Panc1 (cell line): Measurements from ENCODE around the gene KDM2B. TPM values are rescaled to one million over a fixed set of nuclear protein-coding genes. Genes with fewer than 3 reads are reported as not detected.
A peak's percentile ranks its signal among the peaks of the same experiment; 100 is the strongest.

Experiments
- ATAC-seq: fragments of 200-7000 bp; cut with Tn5 transposase; 2 replicates; pipeline ENCODE4 v1.9.1; 2020; ENCODE audit warnings: mild to moderate bottlenecking, moderate library complexity
- BruUV-seq: library from RNA; stranded (reverse); fragments of 400-500 nt; replicated peaks from 2 replicates; lab custom pipeline; 2021; lab: Mats Ljungman, UMichigan
- CTCF ChIA-PET: fragments of 300-600 bp; sonication (Branson Sonifier 250); formaldehyde crosslinking; loops from one replicate; lab custom pipeline; 2022; ENCODE audit warnings: antibody characterized with exemption; lab: Charles Lee
- POLR2A ChIA-PET: fragments of 300-600 bp; sonication (Branson Sonifier 250); formaldehyde crosslinking; loops from one replicate; lab custom pipeline; 2022; ENCODE audit warnings: antibody characterized with exemption; lab: Charles Lee
- DNase-seq: peaks from one replicate; pipeline ENCODE4 v3.0.0-alpha.2; 2010; ENCODE audit warnings: low read depth, low spot score
- H3K27ac ChIP-seq: 2 replicates; pipeline ENCODE4 v1.5.1; 2011; ENCODE audit warnings: mild to moderate bottlenecking, low read length, inconsistent platforms
- H3K27me3 ChIP-seq: fragments of 200-500 bp; sonication (Bioruptor generic); 2 replicates; pipeline ENCODE4 v1.6.0; 2014; ENCODE audit warnings: low read length, inconsistent platforms; ENCODE audit not compliant: control insufficient read depth, insufficient read depth
- H3K36me3 ChIP-seq: fragments of 200-500 bp; sonication (Bioruptor generic); 2 replicates; pipeline ENCODE4 v1.5.1; 2014; ENCODE audit warnings: inconsistent platforms, mild to moderate bottlenecking, low read length, moderate library complexity; ENCODE audit not compliant: control insufficient read depth, insufficient read depth
- H3K4me1 ChIP-seq: 2 replicates; pipeline ENCODE4 v1.5.1; 2011; ENCODE audit warnings: inconsistent platforms, mild to moderate bottlenecking, low read length, moderate library complexity; ENCODE audit not compliant: control insufficient read depth, insufficient read depth
- H3K4me3 ChIP-seq, 2 experiments: 2 replicates each; pipeline ENCODE4 v1.5.1; 2011 to 2012; ENCODE audit warnings: low read depth in 2 of 2, low read length in 2 of 2, mild to moderate bottlenecking in 2 of 2, inconsistent platforms in 1 of 2, moderate library complexity in 1 of 2
- H3K9me3 ChIP-seq: fragments of 200-500 bp; sonication (Bioruptor generic); 2 replicates; pipeline ENCODE4 v1.5.1; 2014; ENCODE audit warnings: low read depth, mild to moderate bottlenecking, inconsistent platforms, low read length, moderate library complexity; ENCODE audit not compliant: control insufficient read depth, insufficient read depth
- CTCF ChIP-seq: fragments of 450-650 bp; IDR thresholded peaks from 2 replicates; pipeline ENCODE4 v1.5.1; 2017; ENCODE audit warnings: mild to moderate bottlenecking
- POLR2AphosphoS5 ChIP-seq: IDR thresholded peaks from 2 replicates; pipeline ENCODE4 v1.6.1; 2012; ENCODE audit warnings: mild to moderate bottlenecking, low read depth, low read length, moderate library complexity
- REST ChIP-seq, 2 experiments: IDR thresholded peaks; 2 replicates each; pipeline ENCODE4 v1.6.1; 2011 to 2012; ENCODE audit warnings: low read depth in 2 of 2, control low read depth in 1 of 2, low read length in 1 of 2, mild to moderate bottlenecking in 1 of 2, moderate library complexity in 1 of 2; ENCODE audit not compliant: insufficient read depth in 1 of 2
- SIN3A ChIP-seq: IDR thresholded peaks from 2 replicates; pipeline ENCODE4 v1.6.1; 2012; ENCODE audit warnings: low read depth, mild to moderate bottlenecking, low read length, moderate library complexity, borderline replicate concordance; ENCODE audit not compliant: insufficient read depth
- TCF7L2 ChIP-seq: IDR thresholded peaks from 2 replicates; pipeline ENCODE4 v1.6.1; 2011; ENCODE audit warnings: mild to moderate bottlenecking, low read depth, low read length, inconsistent platforms
- in situ Hi-C: cut with HindIII; loops from 2 replicates; pipeline ENCODE4 v1.10.0; 2016; ENCODE audit warnings: low sequenced_read_pairs, low pct_unique_long_range_greater_than_20kb
- intact Hi-C: fragments of 100-400 bp; cut with micrococcal nuclease; formaldehyde crosslinking; loops from one replicate; pipeline ENCODE4 v1.10.0; 2022; ENCODE audit not compliant: unreplicated experiment
- total RNA-seq: library from RNA; stranded (reverse); gene quantifications from one replicate; pipeline ENCODE4 v1.2.1, GENCODE V29; 2021; ENCODE audit not compliant: unreplicated experiment

Gene KDM2B
- total RNA-seq, 1 experiment from 2014 or later: 27.5 TPM

- TF ChIP-seq CTCF (no peak), REST (IDR thresholded peaks at IDR 0.05; ENCODE audit: insufficient read depth in 1 of 2, low read depth in 2 of 2, low read length in 1 of 2) (no peak), SIN3A (no peak), POLR2AphosphoS5 (no peak), TCF7L2 (no peak)
- H3K27ac ChIP-seq: no peak overlapping the region
- no peaks in the 10 kb centered on the region for H3K4me1 ChIP-seq
- H3K27me3 ChIP-seq: no peaks in the 10 kb centered on the region
- in situ Hi-C loops (no loop called here), intact Hi-C loops (no loop called here)
- POLR2A ChIA-PET: no interaction called here
- DNase-seq: no peak
- CTCF ChIA-PET: no interaction called here
- H3K9me3 ChIP-seq: no peaks in the 10 kb centered on the region
- no TSS peak for BruUV-seq
- no peak overlapping the region for H3K4me3 ChIP-seq
- ATAC-seq: peak; percentile 33; the same call in 1 of the 2 replicates
- H3K36me3 ChIP-seq: no peaks in the 10 kb centered on the region
Measured at GRCh38 chr12:121523741-121524140, 57.1 kb downstream of the KDM2B start.

- Histone ChIP-seq H3K27ac (no peak overlapping the region), H3K4me3 (no peak overlapping the region), H3K36me3 (no peaks in the 10 kb centered on the region), H3K9me3 (no peaks in the 10 kb centered on the region), H3K4me1 (no peaks in the 10 kb centered on the region), H3K27me3 (no peaks in the 10 kb centered on the region)
- CTCF ChIA-PET: no interaction called here
- ATAC-seq (no peak), DNase-seq (no peak)
- in situ Hi-C loops (no loop called here), intact Hi-C loops (no loop called here)
- no peak for TF ChIP-seq SIN3A
- no TSS peak for BruUV-seq
- POLR2A ChIA-PET: no interaction called here
Measured at GRCh38 chr12:121522971-121523370, 57.9 kb downstream of the KDM2B start.

GRCh38 chr12:121520586-121521086 is 60.2 kb downstream of the KDM2B start:
- Histone ChIP-seq H3K4me3 (no peak overlapping the region), H3K36me3 (no peaks in the 10 kb centered on the region), H3K9me3 (no peaks in the 10 kb centered on the region), H3K27me3 (no peaks in the 10 kb centered on the region), H3K4me1 (no peaks in the 10 kb centered on the region), H3K27ac (no peak overlapping the region)
- intact Hi-C loops (no loop called here), in situ Hi-C loops (no loop called here)
- DNase-seq (no peak), ATAC-seq (no peak; the same call in 1 of the 2 replicates)
- ChIA-PET CTCF (no interaction called here), POLR2A (no interaction called here)
- BruUV-seq: no TSS peak
- TF ChIP-seq POLR2AphosphoS5 (no peak), CTCF (no peak), SIN3A (no peak), REST (IDR thresholded peaks at IDR 0.05; ENCODE audit: insufficient read depth in 1 of 2, low read depth in 2 of 2, low read length in 1 of 2) (no peak)
